ENCODE results near the gene RAB3IL1.
A peak's percentile ranks its signal among the peaks of the same experiment; 100 is the strongest.
"Not testable (repeated sequence)": the region's sequence is repeated elsewhere in the genome, so short reads cannot be mapped to it uniquely, and the experiment has no call there.

RAB3IL1 gene, protein sequence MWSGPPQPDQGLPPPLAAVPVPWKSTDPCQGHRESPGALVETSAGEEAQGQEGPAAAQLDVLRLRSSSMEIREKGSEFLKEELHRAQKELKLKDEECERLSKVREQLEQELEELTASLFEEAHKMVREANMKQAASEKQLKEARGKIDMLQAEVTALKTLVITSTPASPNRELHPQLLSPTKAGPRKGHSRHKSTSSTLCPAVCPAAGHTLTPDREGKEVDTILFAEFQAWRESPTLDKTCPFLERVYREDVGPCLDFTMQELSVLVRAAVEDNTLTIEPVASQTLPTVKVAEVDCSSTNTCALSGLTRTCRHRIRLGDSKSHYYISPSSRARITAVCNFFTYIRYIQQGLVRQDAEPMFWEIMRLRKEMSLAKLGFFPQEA

DNA sequence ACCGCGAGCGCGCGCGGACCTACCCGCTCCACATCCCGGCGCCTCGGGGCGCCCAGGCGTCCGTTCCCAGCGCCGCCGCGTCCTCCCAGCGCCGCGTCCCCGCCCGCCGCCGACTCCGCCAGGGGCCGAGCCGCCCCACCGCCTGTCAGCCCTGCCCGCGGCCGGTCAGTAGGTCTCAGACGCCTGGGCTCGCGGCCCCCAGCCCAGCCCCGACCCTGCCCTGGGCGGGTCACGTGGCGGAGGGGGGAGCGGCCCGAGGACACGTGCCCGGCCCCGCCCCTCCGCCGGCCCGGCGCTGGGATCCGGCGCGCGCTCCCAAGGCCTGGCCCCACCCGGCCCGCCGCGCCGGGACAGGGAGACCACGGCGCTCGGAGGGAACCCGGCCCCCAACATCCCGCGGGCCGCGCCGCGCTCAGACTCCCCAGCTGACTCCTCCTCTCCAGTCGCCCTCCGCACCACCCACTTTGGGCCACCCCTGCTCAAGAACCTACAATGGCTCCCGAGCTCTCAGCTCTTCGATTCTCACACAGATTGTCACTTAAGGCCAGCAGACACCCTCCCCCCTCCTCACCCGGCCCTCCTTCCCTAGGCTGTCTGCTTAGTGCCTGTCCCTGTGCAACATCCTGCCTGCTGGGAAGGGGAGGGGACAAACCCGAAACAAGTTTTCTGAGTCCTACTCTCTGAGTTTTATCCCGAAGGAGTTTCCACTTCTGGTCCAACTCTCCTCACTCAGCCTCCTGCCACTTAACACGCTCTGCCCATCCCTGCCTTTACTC lies at the start of gene RAB3IL1:
TSS of gene RAB3IL1 (minus strand) at position 233 of the 776 bp plus-strand sequence. CDS start at position 34, 199 bp downstream.
- peak within 1 kb of the TSS; percentile 66 for H3K4me3 ChIP-seq (ENCODE audit: low read length)
- no peak within 1 kb of the TSS for H3K27ac ChIP-seq (ENCODE audit: low read length)
- no peaks in the 10 kb centered on the region for H3K9me3 ChIP-seq (ENCODE audit: insufficient read depth, low read depth, low read length)
- H3K27me3 ChIP-seq (ENCODE audit: insufficient read depth, low read length) = peaks cover 31% of the 10 kb centered on the region
- no peak within 1 kb of the TSS; the same call in 1 of the 2 replicates for H3K9ac ChIP-seq (ENCODE audit: low read depth, low read length)
- no peaks in the 10 kb centered on the region for H3K4me1 ChIP-seq (ENCODE audit: insufficient read depth, low read length)
- no peaks in the 10 kb centered on the region for H3K36me3 ChIP-seq (ENCODE audit: insufficient read depth, low read depth, low read length)

DNA sequence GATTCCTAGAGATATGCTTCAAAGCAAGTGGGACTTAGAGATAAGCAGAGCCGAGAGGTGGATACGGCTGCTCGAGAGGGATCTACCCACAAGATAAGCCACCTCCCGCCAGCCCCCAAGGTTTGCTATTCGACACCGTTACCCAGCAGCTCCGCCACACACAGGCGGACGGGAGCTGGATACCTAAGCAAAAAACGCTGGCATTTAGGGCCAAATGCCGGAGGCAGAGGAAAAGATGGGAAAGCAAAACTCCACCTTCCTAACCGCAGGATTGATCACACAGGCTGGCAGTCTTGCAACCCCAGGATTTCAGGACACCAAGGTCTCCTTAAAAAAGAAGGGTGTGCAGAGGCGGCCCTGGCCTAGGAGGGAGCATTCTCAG lies 49.4 kb upstream of the RAB3IL1 start:
- H3K4me1 ChIP-seq (ENCODE audit: insufficient read depth, low read length) = peaks cover 17% of the 10 kb centered on the region; the same call in 1 of the 2 replicates
- peaks cover 36% of the 10 kb centered on the region for H3K36me3 ChIP-seq (ENCODE audit: insufficient read depth, low read depth, low read length)
- H3K27ac ChIP-seq (ENCODE audit: low read length) = no peak overlapping the region
- no peaks in the 10 kb centered on the region for H3K27me3 ChIP-seq (ENCODE audit: insufficient read depth, low read length)
- H3K9ac ChIP-seq (ENCODE audit: low read depth, low read length) = peak overlapping the region; percentile 96
- no peaks in the 10 kb centered on the region for H3K9me3 ChIP-seq (ENCODE audit: insufficient read depth, low read depth, low read length)
- H3K4me3 ChIP-seq (ENCODE audit: low read length) = peak overlapping the region; percentile 100

DNA sequence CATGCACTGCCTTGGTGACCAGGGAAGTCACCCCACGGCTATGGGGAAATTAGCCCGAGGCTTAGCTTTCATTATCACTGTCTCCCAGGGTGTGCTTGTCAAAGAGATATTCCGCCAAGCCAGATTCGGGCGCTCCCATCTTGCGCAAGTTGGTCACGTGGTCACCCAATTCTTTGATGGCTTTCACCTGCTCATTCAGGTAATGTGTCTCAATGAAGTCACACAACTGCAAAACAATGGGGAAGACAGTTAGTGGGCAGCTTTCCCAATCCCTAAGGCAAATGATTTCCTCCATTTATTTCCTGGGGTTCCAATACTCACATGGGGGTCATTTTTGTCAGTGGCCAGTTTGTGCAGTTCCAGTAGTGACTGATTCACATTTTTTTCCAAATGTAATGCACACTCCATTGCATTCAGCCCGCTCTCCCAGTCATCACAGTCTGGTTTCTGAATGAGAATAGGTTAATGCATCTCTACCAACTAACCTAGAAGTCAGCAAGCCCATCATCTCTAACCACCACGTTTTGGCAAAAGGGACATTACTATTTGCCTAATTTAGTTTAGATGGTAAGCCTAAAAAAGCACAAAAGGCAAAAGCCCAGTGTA lies 47.4 kb upstream of the RAB3IL1 start:
- H3K4me3 ChIP-seq (ENCODE audit: low read length) = peak overlapping the region; percentile 100
- not testable (repeated sequence) for H3K27ac ChIP-seq (ENCODE audit: low read length); H3K9ac ChIP-seq (ENCODE audit: low read depth, low read length); H3K9me3 ChIP-seq (ENCODE audit: insufficient read depth, low read depth, low read length); H3K4me1 ChIP-seq (ENCODE audit: insufficient read depth, low read length); H3K27me3 ChIP-seq (ENCODE audit: insufficient read depth, low read length)
- peaks cover 36% of the 10 kb centered on the region for H3K36me3 ChIP-seq (ENCODE audit: insufficient read depth, low read depth, low read length)

DNA sequence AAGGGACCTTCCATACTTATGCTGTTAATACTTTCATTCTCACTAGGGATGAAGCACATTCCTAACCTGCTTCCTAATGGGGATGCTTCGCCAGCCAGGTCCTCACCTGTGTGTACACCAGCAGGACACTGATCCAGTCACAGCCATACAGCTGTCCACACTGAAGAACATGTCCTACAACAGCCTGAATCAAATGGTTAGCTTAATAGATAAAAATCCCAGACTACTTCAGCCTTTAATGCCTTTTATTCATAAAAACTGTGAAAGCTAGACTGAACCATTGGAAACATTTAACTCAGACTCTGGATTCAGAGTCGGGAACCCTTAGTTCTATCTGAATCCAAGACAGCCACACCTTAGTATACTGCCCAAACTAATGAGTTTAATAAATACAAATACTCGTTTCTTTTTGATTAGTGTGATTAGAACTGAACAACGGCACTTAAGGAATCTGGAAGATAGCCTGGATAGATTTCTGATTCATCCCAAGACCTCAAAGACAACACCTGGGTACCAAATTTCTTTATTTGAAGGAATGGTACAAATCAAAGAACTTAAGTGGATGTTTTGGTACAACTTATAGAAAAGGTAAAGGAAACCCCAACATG lies 46.8 kb upstream of the RAB3IL1 start:
- Histone ChIP-seq H3K27me3 (ENCODE audit: insufficient read depth, low read length) (no peaks in the 10 kb centered on the region), H3K4me1 (ENCODE audit: insufficient read depth, low read length) (peaks cover 9% of the 10 kb centered on the region; the same call in 1 of the 2 replicates), H3K36me3 (ENCODE audit: insufficient read depth, low read depth, low read length) (peaks cover 36% of the 10 kb centered on the region), H3K4me3 (ENCODE audit: low read length) (no peak overlapping the region), H3K27ac (ENCODE audit: low read length) (no peak overlapping the region), H3K9ac (ENCODE audit: low read depth, low read length) (no peak overlapping the region), H3K9me3 (ENCODE audit: insufficient read depth, low read depth, low read length) (no peaks in the 10 kb centered on the region)

DNA sequence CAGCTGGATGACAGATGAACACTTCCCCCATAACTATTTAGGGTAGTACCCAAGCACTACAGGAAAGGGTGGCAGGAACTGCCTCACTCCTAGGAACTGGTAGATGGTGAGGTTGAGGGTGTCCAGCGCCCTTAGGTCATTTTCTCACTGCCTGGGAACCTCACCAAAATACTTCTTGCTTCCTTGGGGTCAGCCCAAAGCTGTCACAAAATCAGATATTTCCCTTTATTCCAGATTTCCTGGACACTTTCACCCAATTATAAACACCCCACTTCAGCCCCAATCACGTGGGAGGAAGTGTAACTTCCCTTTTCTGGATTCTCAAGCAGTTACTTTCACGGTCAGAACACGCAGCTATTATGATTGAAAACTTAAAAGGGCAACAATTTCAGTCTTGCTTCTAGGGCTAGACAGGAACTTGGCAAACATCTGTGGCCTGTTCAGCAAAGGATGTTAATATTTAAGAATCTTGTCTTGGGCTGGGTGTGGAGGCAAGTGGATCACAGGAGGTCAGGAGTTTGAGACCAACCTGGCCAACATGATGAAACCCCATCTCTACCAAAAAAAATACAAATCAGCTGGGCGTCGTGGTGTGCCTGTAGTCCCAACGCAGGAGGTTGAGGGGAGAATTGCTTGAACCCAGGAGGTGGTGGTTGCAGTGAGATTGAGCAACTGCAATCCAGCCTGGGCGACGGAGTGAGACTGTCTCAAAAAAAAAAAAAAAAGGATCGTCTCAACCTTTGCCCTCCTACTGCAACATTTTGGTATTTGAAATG lies 46.1 kb upstream of the RAB3IL1 start:
- Histone ChIP-seq H3K27me3 (ENCODE audit: insufficient read depth, low read length) (no peaks in the 10 kb centered on the region), H3K36me3 (ENCODE audit: insufficient read depth, low read depth, low read length) (peaks cover 36% of the 10 kb centered on the region), H3K9me3 (ENCODE audit: insufficient read depth, low read depth, low read length) (no peaks in the 10 kb centered on the region), H3K9ac (ENCODE audit: low read depth, low read length) (no peak overlapping the region), H3K4me3 (ENCODE audit: low read length) (no peak overlapping the region), H3K4me1 (ENCODE audit: insufficient read depth, low read length) (peaks cover 4% of the 10 kb centered on the region; the same call in 1 of the 2 replicates), H3K27ac (ENCODE audit: low read length) (no peak overlapping the region)

DNA sequence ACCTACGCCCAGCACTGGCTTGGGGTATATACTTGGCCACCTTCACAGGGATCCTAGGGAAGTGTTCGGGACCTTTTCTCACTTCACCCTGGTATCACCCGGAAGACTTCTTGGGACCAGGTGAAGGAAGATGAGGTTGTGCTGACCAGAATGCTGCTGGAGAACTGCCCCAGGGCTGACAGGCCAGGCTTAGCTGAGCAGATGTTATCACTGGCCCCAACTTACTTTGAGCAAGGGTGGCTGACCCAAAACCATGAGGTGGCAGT lies 45.6 kb upstream of the RAB3IL1 start:
- H3K36me3 ChIP-seq (ENCODE audit: insufficient read depth, low read depth, low read length) = peaks cover 36% of the 10 kb centered on the region
- no peaks in the 10 kb centered on the region for H3K9me3 ChIP-seq (ENCODE audit: insufficient read depth, low read depth, low read length)
- no peak overlapping the region for H3K27ac ChIP-seq (ENCODE audit: low read length)
- no peaks in the 10 kb centered on the region for H3K4me1 ChIP-seq (ENCODE audit: insufficient read depth, low read length)
- no peaks in the 10 kb centered on the region for H3K27me3 ChIP-seq (ENCODE audit: insufficient read depth, low read length)
- H3K9ac ChIP-seq (ENCODE audit: low read depth, low read length) = no peak overlapping the region
- H3K4me3 ChIP-seq (ENCODE audit: low read length) = no peak overlapping the region

DNA sequence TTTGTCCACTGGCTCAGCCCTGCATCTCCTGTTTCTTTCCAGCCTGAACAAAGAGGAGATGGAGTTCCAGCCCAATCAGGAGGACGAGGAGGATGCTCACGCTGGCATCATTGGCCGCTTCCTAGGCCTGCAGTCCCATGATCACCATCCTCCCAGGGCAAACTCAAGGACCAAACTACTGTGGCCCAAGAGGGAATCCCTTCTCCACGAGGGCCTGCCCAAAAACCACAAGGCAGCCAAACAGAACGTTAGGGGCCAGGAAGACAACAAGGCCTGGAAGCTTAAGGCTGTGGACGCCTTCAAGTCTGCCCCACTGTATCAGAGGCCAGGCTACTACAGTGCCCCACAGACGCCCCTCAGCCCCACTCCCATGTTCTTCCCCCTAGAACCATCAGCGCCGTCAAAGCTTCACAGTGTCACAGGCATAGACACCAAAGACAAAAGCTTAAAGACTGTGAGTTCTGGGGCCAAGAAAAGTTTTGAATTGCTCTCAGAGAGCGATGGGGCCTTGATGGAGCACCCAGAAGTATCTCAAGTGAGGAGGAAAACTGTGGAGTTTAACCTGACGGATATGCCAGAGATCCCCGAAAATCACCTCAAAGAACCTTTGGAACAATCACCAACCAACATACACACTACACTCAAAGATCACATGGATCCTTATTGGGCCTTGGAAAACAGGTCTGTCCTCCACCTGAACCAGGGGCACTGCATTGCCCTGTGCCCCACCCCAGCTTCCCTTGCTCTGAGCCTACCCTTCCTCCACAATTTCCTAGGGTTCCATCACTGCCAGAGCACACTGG lies 45.0 kb upstream of the RAB3IL1 start:
- Histone ChIP-seq H3K4me1 (ENCODE audit: insufficient read depth, low read length) (no peaks in the 10 kb centered on the region), H3K9ac (ENCODE audit: low read depth, low read length) (no peak overlapping the region), H3K27ac (ENCODE audit: low read length) (no peak overlapping the region), H3K4me3 (ENCODE audit: low read length) (no peak overlapping the region), H3K9me3 (ENCODE audit: insufficient read depth, low read depth, low read length) (no peaks in the 10 kb centered on the region), H3K27me3 (ENCODE audit: insufficient read depth, low read length) (no peaks in the 10 kb centered on the region), H3K36me3 (ENCODE audit: insufficient read depth, low read depth, low read length) (peaks cover 36% of the 10 kb centered on the region)

DNA sequence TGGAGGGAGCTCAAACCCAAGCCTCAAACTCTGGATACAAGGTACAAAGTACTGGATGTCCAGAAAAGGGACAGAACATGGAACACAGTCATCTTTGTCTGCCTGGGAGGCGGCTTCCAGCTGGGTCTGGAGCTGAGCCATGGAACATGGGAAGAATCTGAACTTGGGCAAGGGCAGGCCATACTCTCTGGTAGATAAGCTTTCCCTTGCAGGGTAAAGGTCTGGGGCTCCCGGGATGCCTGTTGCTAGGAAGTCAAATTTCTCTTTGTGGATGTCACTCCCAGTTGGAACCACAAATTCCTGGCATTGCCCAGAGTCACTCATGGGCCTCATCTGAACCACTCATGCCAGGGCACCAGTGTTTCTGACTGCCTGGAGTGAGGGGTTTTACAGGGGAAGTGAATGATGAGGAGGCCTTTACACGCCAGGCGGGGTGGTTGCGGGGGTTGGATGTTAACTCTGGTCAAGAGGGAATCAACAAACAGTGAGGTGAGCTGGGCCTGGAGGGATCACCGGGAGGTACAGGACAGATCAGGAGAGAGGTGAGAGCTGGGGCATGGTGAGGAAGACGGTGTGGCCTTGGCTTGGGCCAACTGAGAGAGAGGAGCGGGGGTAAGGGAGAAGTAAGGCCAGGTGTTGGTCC lies 44.3 kb upstream of the RAB3IL1 start:
- Histone ChIP-seq H3K9ac (ENCODE audit: low read depth, low read length) (no peak overlapping the region), H3K27me3 (ENCODE audit: insufficient read depth, low read length) (peaks cover 4% of the 10 kb centered on the region; the same call in 1 of the 2 replicates), H3K36me3 (ENCODE audit: insufficient read depth, low read depth, low read length) (peaks cover 36% of the 10 kb centered on the region), H3K27ac (ENCODE audit: low read length) (no peak overlapping the region), H3K4me3 (ENCODE audit: low read length) (no peak overlapping the region), H3K9me3 (ENCODE audit: insufficient read depth, low read depth, low read length) (no peaks in the 10 kb centered on the region), H3K4me1 (ENCODE audit: insufficient read depth, low read length) (no peaks in the 10 kb centered on the region)

DNA sequence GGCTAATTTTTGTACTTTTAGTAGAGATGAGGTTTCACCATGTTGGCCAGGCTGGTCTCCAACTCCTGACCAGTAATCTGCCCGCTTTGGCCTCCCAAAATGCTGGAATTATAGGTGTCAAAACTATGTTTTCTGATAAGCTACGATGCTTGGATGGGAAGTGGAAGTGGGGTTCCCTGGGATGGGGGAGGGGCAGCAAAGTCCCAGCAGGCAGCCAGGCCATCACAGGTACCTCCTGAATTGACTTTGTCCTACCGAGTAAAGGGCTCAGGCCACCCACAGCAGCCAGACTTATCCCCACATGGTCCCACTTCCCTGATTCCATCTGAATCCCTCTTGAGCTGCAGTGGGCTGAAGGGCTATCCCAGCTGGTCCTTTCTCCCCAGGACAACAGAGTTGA lies 43.2 kb upstream of the RAB3IL1 start:
- Histone ChIP-seq H3K27me3 (ENCODE audit: insufficient read depth, low read length) (peaks cover 16% of the 10 kb centered on the region), H3K9me3 (ENCODE audit: insufficient read depth, low read depth, low read length) (no peaks in the 10 kb centered on the region), H3K27ac (ENCODE audit: low read length) (no peak overlapping the region), H3K4me3 (ENCODE audit: low read length) (no peak overlapping the region), H3K4me1 (ENCODE audit: insufficient read depth, low read length) (no peaks in the 10 kb centered on the region), H3K36me3 (ENCODE audit: insufficient read depth, low read depth, low read length) (peaks cover 30% of the 10 kb centered on the region), H3K9ac (ENCODE audit: low read depth, low read length) (no peak overlapping the region)

DNA sequence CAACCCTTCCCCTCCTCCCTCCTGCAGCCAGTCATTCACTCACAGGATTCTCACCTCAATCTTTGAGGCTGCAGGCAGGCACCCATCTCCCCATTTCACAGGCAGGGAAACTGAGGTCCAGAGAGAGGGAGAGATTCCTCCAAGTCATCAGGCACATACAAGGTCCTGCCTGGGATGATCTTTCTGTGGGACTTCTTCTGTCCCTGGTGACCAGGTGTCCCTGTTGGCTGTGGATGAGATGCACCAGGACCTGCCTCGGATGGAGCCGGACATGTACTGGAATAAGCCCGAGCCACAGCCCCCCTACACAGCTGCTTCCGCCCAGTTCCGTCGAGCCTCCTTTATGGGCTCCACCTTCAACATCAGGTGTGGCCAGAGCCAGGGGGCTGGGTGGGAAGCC lies 42.3 kb upstream of the RAB3IL1 start:
- peaks cover 25% of the 10 kb centered on the region for H3K27me3 ChIP-seq (ENCODE audit: insufficient read depth, low read length)
- H3K36me3 ChIP-seq (ENCODE audit: insufficient read depth, low read depth, low read length) = peaks cover 21% of the 10 kb centered on the region
- no peaks in the 10 kb centered on the region; the same call in 1 of the 2 replicates for H3K4me1 ChIP-seq (ENCODE audit: insufficient read depth, low read length)
- no peak overlapping the region for H3K4me3 ChIP-seq (ENCODE audit: low read length)
- H3K9ac ChIP-seq (ENCODE audit: low read depth, low read length) = no peak overlapping the region
- no peaks in the 10 kb centered on the region for H3K9me3 ChIP-seq (ENCODE audit: insufficient read depth, low read depth, low read length)
- no peak overlapping the region for H3K27ac ChIP-seq (ENCODE audit: low read length)

Data from iPS-20b (cell line).